Anterior cingulate cortex (tissue), 58 donors: ENCODE measurements around the gene COL26A1.

Experiments
- DNase-seq, 58 donors: peaks; one replicate each; lab custom pipeline; 2025; lab: John Stamatoyannopoulos, UW

Gene COL26A1

DNA sequence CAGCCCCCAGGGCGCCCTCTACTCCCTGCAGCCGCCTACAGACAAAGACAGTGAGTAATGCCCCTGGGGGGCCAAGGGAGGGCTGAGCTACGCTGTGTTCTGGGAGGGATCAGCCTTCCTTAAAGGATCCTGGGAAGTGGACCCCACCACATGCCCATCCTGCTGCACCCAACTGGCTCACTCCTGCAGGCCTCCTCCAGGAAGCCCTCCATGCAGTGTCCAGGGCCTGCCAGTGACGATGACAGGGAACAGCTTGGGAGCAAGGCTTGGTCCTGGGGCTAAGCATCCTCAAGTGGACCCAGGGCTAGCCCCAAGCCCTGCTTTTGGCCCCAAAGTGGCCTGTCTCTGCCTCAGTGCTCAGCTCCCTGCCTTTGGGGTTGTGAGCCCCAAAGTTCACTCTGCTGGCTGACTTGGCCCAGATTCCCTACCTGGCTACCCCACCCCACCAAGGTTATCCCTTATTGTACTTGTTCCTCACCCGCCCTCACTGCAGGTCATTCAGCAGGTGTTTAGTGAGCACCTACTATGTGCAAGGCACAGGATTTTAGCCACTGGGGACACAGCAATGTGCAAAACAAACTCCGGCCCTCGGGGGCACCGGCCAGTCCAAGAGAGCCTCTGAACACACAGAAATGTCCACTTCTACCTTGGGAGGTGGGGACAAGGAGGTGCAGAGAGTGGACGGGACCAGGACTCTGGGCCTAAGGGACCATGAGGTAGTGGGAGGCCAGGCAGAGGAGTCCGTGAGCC lies 182.9 kb downstream of the COL26A1 start:
- DNase-seq = no peak

- no peak for DNase-seq
These were observed 183.7 kb downstream of the COL26A1 start for GRCh38 chr7:101546308-101546936.

DNA sequence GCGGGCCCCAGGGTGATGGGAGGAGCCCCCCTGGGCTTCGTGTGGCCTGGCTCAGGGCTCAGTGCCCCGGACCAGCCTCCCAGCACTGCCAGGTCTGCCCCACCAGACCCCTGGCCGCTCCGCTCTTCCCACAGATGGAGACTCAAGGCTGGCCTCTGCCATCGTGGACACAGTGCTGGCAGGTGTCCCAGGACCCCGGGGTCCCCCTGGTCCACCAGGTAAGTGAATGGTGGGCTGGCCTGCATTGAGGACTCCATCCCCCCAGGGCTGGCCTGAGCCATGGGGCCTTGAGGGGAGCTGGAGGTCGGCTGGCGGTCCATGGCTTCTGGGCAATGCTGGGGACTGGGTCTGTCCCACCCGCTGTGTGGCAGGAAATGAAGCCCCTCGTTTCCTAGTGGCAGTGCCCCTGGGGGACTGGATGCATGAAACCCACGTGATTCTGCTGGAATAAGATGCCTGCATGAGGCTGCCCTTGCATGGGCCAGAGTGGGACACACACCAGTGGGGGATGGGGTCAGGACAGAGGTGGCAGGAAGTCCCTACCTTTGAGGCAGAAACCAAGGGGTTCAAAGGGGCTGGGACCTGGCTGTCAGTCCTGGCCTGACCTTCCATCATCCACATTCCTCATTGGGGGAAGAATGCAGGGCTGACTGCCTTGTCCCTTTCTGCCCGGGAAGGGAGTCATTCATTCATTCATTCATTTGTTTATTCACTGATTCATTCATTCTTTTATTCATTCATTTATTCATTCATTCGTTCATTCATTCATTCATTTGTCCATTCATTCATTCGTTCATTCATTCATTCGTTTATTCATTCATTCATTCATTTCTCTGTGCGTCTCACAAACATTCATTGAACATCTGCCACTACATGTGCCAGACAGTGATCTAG lies 184.6 kb downstream of the COL26A1 start:
- no peak for DNase-seq

GRCh38 chr7:101547916-101548661 lies 185.4 kb downstream of the COL26A1 start:
- no peak for DNase-seq

GRCh38 chr7:101549734-101550133 lies 187.1 kb downstream of the COL26A1 start:
- DNase-seq = no peak

DNA sequence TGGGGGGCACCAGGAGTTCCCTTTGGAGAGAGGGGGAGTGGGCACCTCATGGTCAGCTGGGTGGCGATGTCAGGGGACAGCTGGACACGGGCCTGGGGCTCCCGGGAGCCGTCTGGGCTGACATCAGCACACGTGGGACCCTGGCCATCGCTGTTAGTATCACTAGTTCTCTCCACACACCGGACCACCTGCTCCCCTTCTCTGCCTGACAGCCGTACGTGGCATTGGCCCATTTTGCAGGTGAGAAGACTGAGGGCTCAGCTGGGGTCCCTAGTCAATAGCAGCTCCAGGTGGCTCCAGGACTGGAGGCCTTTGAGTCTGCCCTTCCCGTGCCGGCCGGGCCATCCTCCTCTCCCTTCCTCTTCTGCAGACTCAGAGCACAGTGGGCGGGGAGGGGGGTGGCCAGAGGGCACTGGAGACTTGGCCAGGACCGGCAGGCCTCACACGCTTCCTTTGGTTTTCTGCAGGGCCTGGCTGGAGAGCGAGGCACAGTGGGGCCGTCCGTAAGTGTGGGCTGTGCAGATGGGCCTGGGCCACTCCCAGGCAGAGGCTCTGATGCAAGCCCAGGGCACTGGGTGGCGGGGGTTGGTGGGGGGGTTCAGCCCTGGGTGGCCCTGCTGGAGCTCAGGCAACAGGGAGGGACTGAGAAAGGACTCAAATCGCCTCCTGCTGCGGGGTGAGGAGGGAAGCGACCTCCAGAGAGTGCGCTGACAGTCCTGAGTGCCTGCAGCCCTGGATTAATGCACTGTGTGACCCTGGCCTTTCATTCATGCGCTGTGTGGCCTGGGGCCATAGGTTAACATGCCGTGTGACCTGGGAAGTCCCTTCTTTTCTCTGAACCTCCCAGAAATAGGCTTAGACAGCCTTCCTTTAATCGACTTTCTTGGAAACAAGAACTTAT lies 188.2 kb downstream of the COL26A1 start:
- DNase-seq = no peak

GRCh38 chr7:101553018-101553770 lies 190.5 kb downstream of the COL26A1 start:
- no peak for DNase-seq

- no peak for DNase-seq
These were observed 191.2 kb downstream of the COL26A1 start for GRCh38 chr7:101553771-101554445.

- no peak for DNase-seq
These were observed 192.1 kb downstream of the COL26A1 start for GRCh38 chr7:101554584-101555268.

DNA sequence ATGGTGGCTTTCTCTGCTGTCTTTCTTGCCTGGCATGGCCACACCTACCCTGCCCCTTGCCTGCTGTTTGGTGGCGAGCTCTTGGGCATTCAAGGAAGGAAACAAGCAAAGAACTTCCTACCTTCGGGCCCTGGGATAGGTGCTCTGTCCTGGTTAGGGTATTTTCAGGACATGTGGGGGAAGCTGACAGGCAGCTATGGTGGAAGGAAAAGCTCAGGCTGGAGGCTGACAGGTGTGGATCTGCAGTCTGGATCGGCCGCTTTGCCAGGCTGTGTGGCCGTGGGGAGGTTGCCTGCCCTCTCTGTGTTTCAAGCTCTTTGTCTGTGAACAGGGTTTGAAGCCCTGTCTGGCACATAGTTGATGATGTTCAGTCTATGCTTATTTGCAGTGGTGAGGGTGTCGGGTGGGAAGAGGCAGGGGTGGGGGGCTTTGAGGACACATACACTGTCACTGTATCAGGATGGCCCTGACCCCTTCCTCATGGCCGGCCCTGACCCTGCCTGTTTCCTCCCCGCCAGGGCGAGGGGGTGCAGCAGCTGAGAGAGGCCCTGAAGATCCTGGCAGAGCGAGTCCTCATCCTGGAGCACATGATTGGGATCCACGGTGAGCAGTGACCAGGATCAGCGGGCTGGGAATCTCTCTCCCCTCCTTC lies 192.7 kb downstream of the COL26A1 start:
- DNase-seq = no peak

DNA sequence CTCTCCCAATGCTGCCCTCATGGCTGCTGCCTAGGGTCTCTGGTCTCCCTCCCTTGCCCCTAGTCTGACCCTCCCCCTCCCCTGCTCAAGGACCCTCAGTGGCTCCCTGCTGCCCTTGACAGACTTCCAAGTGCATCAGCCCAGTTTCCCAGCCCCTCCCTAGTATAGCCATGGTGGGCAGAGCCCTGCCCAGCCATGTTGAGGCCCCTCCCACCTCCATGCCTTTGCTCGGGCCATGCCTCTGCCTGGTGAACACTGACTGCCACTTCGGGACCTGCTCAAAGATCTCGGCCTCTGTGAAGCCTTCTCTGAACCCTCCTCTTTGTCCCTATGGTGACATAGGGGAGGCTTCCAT lies 193.2 kb downstream of the COL26A1 start:
- no peak for DNase-seq

DNA sequence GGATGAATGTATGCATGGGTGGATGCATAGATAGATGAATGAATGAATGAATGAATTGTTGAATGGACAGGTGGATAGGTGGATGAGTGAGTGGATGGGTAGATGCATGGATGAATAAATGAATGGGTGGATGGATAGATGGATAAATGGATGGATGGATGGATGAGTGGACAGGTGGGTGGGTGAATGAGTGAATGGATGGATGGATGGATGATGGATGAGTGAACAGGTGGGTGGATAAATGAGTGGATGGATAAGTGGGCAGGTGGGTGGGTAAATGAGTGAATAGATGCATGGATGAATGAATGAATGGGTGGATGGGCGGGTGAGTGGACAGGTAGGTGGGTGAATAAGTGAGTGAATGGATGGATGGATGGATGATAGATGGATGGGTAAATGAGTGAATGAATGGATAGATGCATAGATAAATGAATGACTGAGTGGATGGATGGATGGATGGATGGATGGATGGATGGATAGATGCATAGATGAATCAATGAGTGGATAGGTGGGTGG lies 193.8 kb downstream of the COL26A1 start:
- no peak for DNase-seq

- no peak for DNase-seq
These were observed 194.7 kb downstream of the COL26A1 start for GRCh38 chr7:101557421-101557820.

GRCh38 chr7:101557978-101558741 lies 195.5 kb downstream of the COL26A1 start:
- no peak for DNase-seq

DNA sequence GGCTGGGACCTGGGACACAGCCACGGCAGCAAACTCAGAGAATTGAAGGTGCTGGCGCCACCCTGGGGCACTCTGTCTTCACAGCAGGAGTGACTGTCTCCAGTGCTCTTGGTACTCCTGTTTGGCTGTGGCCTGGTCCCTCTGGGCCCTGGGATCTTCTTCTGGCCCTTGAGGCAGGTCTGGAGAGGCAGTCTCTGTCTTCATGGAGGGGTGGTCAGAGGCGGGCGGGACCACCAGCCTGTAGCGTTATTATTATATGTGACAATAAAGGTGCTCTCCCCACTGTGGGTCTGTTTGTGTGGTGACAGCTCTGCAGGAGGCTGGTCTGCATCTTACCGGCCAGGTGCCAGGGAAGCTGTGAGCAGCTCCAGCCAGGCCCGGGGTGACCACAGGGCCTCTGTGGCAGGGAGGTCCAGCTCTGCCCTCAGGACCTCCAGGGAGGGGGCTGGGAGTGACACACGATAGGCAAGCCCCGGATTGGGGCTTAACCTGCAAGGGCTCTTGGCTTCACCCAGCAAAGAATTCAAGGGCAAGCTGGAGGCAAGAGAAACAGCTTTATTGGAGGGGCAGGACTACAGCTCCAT lies 196.2 kb downstream of the COL26A1 start:
- DNase-seq = no peak

GRCh38 chr7:101559586-101559985 lies 196.9 kb downstream of the COL26A1 start:
- no peak for DNase-seq
